ENCODE results near the gene MOSMO. TPM values are rescaled to one million over a fixed set of nuclear protein-coding genes. Genes with fewer than 3 reads are reported as not detected.

The MOSMO gene
- total RNA-seq, 1 donor from 2014 or later: 33.9 TPM

DNA sequence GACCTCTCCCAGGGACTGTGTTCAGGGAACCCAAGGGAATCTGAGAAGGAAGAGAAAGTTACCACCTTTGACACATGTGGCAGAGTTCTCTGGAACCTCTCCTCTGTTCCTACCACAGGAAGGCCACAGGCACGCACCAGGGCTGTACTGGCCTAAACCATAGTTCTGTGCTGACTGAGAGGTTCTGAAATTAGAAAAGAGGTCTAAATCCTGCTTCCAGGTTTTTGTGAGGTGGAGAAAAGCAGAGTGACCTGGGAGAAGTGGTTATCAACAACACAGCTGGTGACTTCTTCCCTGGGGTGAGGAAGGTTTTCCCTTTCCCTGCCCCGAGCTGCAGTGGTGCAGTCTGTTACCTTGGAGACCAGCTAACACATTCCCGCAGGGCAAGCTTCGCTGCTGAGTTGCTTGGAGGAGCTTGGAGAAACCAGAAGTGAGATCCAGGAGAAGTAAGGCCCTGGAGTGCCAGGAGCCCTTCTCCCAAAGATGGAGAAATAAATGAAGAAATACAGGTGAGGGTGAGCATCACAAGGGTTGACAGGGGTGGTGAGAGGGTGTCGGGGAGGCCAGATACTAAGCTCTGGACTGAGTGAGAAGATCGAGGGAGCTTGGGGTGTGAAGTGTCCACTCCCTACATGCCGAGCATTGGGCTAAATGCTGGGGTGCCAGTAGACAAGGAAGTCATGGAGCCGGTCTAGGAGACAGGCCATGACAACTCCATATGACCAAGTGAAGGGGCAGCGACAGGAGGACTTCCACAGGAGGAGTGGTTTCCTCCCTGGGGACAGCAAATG is 84.4 kb downstream of the MOSMO start, which contains the start of gene VWA3A:
TSS of gene VWA3A (plus strand) at position 399 of the 791 bp plus-strand sequence. CDS start at position 496, 97 bp downstream.
- Histone ChIP-seq H3K4me1 (no peaks in the 10 kb centered on the region), H3K27me3 (no peaks in the 10 kb centered on the region), H3K36me3 (no peaks in the 10 kb centered on the region), H3K9me3 (no peaks in the 10 kb centered on the region), H3K4me3 (no peak within 1 kb of the TSS), H3K27ac (no peak within 1 kb of the TSS)
- intact Hi-C loops (cut with DNase I): no loop called here
- TF ChIP-seq, protein P1, sequence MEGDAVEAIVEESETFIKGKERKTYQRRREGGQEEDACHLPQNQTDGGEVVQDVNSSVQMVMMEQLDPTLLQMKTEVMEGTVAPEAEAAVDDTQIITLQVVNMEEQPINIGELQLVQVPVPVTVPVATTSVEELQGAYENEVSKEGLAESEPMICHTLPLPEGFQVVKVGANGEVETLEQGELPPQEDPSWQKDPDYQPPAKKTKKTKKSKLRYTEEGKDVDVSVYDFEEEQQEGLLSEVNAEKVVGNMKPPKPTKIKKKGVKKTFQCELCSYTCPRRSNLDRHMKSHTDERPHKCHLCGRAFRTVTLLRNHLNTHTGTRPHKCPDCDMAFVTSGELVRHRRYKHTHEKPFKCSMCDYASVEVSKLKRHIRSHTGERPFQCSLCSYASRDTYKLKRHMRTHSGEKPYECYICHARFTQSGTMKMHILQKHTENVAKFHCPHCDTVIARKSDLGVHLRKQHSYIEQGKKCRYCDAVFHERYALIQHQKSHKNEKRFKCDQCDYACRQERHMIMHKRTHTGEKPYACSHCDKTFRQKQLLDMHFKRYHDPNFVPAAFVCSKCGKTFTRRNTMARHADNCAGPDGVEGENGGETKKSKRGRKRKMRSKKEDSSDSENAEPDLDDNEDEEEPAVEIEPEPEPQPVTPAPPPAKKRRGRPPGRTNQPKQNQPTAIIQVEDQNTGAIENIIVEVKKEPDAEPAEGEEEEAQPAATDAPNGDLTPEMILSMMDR (IDR thresholded peaks at IDR 0.05): no peak
- no peak for TF ChIP-seq POLR2A (IDR thresholded peaks at IDR 0.05)
- no peak for TF ChIP-seq POLR2AphosphoS5 (IDR thresholded peaks at IDR 0.05; ENCODE audit: insufficient read depth in 1 of 2, low read depth in 1 of 2)
- DNase-seq (ENCODE audit: extremely low spot score in 2 of 2): no peak

DNA sequence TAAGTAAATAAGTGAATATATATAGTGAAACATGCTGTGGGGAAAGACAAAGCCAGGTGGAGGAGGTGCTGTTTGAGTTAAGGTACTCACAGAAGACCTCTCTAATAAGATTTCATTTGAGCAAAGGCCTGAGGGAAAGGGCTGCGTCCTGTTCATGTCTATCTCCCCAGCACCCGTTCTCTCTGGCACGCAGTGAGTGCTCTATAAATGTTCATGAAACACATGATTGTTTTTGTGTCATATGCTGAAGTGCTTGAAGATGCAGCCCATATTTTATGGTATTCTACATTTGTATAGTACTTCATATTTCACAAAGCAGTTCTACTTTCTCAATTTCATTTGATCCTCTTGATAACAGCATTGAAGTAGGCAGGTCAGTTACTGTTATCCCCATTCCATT is 85.4 kb downstream of the MOSMO start:
- DNase-seq (ENCODE audit: extremely low spot score in 2 of 2): no peak
- H3K27ac ChIP-seq: no peak overlapping the region
- TF ChIP-seq, protein P1 (IDR thresholded peaks at IDR 0.05): no peak
- no peak for TF ChIP-seq POLR2A (IDR thresholded peaks at IDR 0.05)
- H3K27me3 ChIP-seq: no peaks in the 10 kb centered on the region
- intact Hi-C loops (cut with DNase I): no loop called here
- H3K4me3 ChIP-seq: no peak overlapping the region
- no peaks in the 10 kb centered on the region for H3K36me3 ChIP-seq
- H3K9me3 ChIP-seq: no peaks in the 10 kb centered on the region
- no peaks in the 10 kb centered on the region for H3K4me1 ChIP-seq

DNA sequence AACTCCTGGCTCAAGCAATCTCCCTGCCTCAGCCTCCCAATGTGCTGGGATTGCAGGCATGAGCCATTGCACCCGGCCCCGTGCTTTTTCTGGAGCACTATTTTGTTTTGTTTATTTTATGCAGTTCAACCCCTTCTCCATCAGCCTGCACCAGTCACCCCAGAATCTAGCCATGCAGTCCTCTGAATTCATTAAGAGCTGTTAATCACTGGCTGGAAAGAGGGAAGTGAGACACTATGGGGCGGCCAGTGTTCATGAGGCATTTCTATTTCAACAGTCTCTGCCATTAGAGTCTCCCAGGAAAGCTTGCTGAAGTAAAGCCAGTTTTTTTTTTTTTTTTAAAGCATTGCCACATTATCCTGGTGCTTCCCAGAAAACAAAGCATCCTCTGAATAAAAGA is 86.1 kb downstream of the MOSMO start:
- intact Hi-C loops (cut with DNase I): no loop called here
- TF ChIP-seq POLR2AphosphoS5 (IDR thresholded peaks at IDR 0.05; ENCODE audit: insufficient read depth in 1 of 2, low read depth in 1 of 2) (no peak), POLR2A (IDR thresholded peaks at IDR 0.05) (no peak)
- TF ChIP-seq, protein P1 (IDR thresholded peaks at IDR 0.05): no peak
- H3K27me3 ChIP-seq: no peaks in the 10 kb centered on the region
- H3K9me3 ChIP-seq: no peaks in the 10 kb centered on the region
- H3K27ac ChIP-seq: no peak overlapping the region
- no peaks in the 10 kb centered on the region for H3K36me3 ChIP-seq
- DNase-seq (ENCODE audit: extremely low spot score in 2 of 2): no peak
- no peak overlapping the region for H3K4me3 ChIP-seq
- no peaks in the 10 kb centered on the region for H3K4me1 ChIP-seq

DNA sequence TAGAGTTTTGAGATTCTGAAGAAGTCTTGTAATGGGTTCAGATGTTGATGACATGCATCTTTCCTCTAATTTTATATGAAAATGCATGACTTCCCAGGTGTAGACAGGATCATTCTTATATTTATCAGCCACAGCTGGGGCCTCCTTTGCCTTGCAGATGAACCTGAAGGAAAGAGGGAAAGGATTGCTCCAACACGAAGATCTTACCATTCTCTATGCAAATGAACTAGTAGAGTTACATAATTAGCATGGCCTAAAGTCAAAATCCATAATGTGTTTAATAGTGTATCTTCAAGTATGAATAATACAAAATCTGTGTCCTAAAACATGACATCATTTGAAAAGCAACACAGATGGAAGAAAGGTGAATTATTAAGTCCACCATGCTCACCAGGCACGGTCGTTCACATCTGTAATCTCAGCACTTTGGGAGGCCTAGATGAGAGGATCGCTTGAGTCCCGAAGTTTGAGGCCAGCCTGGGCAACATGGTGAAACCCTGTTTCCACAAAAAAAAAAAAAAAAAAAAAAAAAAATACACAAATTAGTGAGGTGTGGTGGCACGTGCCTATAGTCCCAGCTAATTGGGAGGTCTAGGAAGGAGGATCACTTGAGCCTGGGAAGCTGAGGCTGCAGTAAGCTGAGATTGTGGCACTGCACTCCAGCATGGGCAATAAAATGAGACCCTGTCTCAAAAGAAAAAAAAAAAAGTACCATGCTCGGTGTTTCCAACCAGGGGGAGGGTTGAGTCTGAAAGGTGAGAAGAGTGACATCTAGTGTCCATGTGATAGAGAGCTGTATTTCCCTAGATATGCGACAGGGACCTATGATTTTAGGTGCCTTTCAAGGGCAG is 90.7 kb downstream of the MOSMO start:
- H3K36me3 ChIP-seq: no peaks in the 10 kb centered on the region
- no peak overlapping the region for H3K4me3 ChIP-seq
- intact Hi-C loops (cut with DNase I): no loop called here
- no peak overlapping the region for H3K27ac ChIP-seq
- H3K4me1 ChIP-seq: no peaks in the 10 kb centered on the region
- H3K9me3 ChIP-seq: no peaks in the 10 kb centered on the region
- no peak for DNase-seq (ENCODE audit: extremely low spot score in 2 of 2)
- no peaks in the 10 kb centered on the region for H3K27me3 ChIP-seq
- TF ChIP-seq POLR2A (IDR thresholded peaks at IDR 0.05) (no peak), POLR2AphosphoS5 (IDR thresholded peaks at IDR 0.05; ENCODE audit: insufficient read depth in 1 of 2, low read depth in 1 of 2) (no peak)
- TF ChIP-seq, protein P1 (IDR thresholded peaks at IDR 0.05): peak; percentile 10 to 41 (median 13)

Data from vagina (tissue), 2 donors.